HG03066 (cell line): ENCODE results near the gene DPEP2NB.
"Not testable (repeated sequence)": the region's sequence is repeated elsewhere in the genome, so short reads cannot be mapped to it uniquely, and the experiment has no call there.

Source experiments
- ATAC-seq: cut with Tn5 transposase; IDR thresholded peaks from one replicate; pipeline ENCODE4 v1.9.1; 2021; ENCODE audit warnings: low read depth; ENCODE audit not compliant: unreplicated experiment

The DPEP2NB gene

DNA sequence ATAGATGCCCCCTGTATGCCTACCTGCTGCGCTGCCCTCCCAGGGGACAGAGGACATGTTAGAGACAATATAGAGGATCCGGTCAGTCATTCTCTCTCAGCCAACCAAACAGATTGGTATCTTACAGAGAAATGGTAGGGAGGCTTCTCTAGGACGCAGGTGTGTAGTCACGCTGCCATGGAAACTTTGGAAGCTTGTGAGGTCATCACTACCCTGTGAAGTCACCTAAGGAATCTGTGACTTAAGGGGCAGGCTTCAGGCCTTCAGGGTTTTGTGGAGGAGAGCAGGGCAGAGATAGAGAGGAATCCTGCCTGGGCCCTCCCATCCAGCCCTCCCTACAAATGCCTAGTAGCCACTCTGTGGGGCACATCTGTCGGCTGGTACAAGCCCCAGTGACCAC lies at the start of gene DPEP2NB:
TSS of gene DPEP2NB (minus strand) at position 231 of the 400 bp plus-strand sequence. CDS start at position 90, 141 bp downstream.
- ATAC-seq: no peak

GRCh38 chr16:68064791-68065365 lies 49.2 kb upstream of the DPEP2NB start:
- ATAC-seq: no peak

- ATAC-seq: no peak
Observed at GRCh38 chr16:68062910-68063393, 47.2 kb upstream of the DPEP2NB start.

- no peak for ATAC-seq
Observed at GRCh38 chr16:68061396-68061795, 45.7 kb upstream of the DPEP2NB start.

DNA sequence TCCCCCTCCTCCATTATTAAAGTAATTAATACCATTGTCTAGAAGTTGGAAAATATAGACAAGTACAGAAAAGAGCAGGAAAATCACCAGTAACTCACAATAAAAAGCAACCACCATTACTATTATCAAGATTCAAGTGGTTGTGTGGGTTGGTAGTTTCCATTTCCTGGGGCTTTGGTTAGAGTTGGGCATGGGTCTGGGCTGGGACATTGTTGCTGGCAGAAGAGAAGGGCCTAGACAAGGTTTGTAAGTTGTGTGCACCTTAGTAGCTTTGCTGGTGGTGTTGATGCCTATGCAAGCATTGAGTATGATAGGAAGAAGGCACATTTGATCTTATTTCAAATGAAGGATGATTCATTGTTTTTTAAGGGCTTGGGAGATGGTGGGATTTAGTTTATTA lies 44.1 kb upstream of the DPEP2NB start:
- ATAC-seq: no peak

DNA sequence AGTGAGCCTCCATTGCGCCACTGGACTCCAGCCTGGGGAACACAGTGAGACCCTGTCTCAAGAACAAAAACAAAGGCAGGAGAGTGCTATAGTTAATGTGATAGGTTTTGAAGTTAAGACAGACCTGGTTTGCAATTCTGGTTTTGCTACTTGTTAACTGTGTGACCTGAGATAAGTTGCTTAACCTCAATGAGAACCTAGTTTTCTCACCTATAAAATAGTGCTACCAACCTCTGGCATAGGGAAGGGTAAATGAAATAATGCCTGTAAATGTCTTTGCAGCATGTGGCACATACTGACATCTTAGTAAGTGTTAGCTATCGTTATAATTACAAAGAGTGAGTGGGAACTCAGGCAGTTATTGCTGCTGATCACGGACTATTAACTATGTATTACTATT lies 39.7 kb upstream of the DPEP2NB start:
- ATAC-seq: no peak

GRCh38 chr16:68049449-68049848 lies 33.7 kb upstream of the DPEP2NB start:
- no peak for ATAC-seq

GRCh38 chr16:68047987-68048386 lies 32.3 kb upstream of the DPEP2NB start:
- ATAC-seq: no peak

DNA sequence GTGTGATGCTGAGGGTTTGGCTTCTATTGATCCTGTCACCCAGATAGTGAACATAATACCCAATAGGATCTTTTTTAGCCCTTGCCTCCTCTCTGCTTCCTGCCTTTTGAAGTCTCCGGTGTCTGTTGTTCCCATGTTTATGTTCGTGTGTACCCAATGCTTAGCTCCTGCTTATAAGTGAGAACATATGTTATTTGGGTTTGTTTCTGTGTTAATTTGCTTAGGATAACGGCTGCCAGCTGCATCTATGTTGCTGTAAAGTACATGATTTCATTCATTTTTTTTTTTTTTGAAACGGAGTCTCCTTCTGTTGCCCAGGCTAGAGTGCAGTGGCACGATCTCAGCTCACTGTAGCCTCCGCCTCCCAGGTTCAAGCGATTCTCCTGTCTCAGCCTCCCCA lies 30.4 kb upstream of the DPEP2NB start:
- no peak for ATAC-seq

DNA sequence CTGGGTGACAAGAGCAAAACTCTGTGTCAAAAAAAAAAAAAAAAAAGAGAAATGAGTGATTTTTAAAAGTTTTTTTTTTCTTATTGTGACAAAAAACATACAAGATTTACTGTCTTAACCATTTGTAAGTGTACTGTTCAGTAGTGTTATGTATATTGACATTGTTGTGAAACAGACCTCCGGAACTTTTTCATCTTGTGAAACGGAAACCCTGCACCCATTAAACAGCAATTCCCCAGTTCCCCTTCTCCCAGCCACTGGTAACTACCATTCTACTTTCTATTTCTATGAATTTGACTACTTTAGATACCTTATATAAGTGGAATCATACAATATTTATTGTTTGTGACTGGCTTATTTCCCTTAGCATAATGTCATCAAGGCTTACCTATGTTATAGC lies 26.1 kb upstream of the DPEP2NB start:
- ATAC-seq: no peak

GRCh38 chr16:68040506-68041288 lies 25.0 kb upstream of the DPEP2NB start:
- ATAC-seq: peak; percentile 73

DNA sequence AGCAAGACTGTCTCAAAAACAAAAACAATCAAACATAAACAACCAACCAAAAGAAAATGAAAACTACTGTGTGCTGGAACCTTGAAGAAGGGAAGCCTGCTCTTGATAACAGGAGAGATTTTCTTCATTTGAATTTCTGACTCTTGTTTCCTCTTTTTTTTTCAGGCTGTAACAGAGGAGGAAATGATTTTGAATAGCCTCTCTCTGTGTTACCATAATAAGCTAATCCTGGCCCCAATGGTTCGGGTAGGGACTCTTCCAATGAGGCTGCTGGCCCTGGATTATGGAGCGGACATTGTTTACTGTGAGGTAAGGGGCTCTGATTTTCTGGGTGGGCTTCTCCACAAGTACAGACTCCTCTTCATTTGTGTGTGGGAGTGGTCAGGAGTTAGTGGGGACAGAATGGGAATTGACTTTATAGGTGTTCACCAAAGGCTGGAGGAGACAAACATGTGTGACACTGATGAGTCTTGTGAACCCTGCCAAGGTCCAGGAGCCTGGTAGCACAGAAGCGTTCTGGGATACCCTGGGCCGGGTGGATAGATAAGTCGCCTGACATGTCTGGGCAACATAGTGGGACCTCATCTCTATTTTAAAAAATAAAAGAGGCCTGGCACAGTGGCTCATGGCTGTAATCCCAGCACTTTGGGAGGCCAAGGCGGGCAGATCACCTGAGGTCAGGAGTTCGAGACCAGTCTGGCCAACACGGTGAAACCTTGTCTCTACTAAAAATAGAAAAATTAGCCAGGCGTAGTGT lies 22.3 kb upstream of the DPEP2NB start:
- no peak for ATAC-seq

- ATAC-seq: no peak
Observed at GRCh38 chr16:68035227-68035626, 19.5 kb upstream of the DPEP2NB start.

DNA sequence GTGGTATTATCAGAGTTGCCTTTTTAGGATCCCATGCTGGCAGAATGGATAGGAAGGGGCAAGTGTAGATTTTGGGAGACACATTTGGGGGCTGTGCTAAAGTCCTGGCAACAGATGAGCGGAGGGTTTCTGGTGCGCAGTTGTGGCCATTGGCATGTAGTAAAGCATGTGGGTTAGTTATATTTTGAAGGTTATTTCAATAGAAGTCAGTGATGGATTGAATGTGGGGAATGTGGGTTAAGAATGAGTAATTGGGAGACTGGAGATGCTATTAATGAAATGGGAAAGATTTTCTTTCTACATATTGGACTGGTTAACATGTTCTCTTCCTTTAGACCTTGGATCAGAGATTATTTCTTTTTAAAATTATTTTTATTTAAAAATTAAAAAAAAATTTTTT lies 17.4 kb upstream of the DPEP2NB start:
- ATAC-seq: no peak

GRCh38 chr16:68031951-68032350 lies 16.2 kb upstream of the DPEP2NB start:
- no peak for ATAC-seq

GRCh38 chr16:68030108-68030507 lies 14.4 kb upstream of the DPEP2NB start:
- ATAC-seq: not testable (repeated sequence)

- ATAC-seq: no peak
Observed at GRCh38 chr16:68028996-68029395, 13.3 kb upstream of the DPEP2NB start.

- no peak for ATAC-seq
Observed at GRCh38 chr16:68022728-68023537, 7.2 kb upstream of the DPEP2NB start, which contains the start of the genes DDX28 and DUS2. Gene DDX28, minus strand, starts transcription at chr16:68023232. Its CDS starts 30 bp downstream, at chr16:68023202. Gene DUS2, plus strand, starts transcription at chr16:68023284. Its CDS starts 14,740 bp downstream, at chr16:68038024.

GRCh38 chr16:68022278-68022727 lies 6.6 kb upstream of the DPEP2NB start:
- no peak for ATAC-seq

GRCh38 chr16:68021490-68021889 lies 5.8 kb upstream of the DPEP2NB start:
- no peak for ATAC-seq
